IPS DF 19.7 (cell line): ENCODE measurements around the gene PPM1J.
A peak's percentile ranks its signal among the peaks of the same experiment; 100 is the strongest.

Experiments used
- DNase-seq: peaks from one replicate; pipeline ENCODE4 v3.0.0-alpha.2; 2013; ENCODE audit warnings: low read depth, low spot score

PPM1J gene

GRCh38 chr1:112687785-112688496 is 27.2 kb downstream of the PPM1J start:
- DNase-seq: no peak

GRCh38 chr1:112687361-112687760 is 27.8 kb downstream of the PPM1J start:
- no peak for DNase-seq

GRCh38 chr1:112686835-112687234 is 28.3 kb downstream of the PPM1J start:
- DNase-seq: no peak

- DNase-seq: no peak
These were observed 28.7 kb downstream of the PPM1J start for GRCh38 chr1:112686417-112686816.

- no peak for DNase-seq
These were observed 29.2 kb downstream of the PPM1J start for GRCh38 chr1:112685913-112686312.

- no peak for DNase-seq
These were observed 36.5 kb downstream of the PPM1J start for GRCh38 chr1:112678605-112679004.

- DNase-seq: no peak
These were observed 37.6 kb downstream of the PPM1J start for GRCh38 chr1:112677501-112677900.

GRCh38 chr1:112676543-112676942 is 38.6 kb downstream of the PPM1J start:
- no peak for DNase-seq

GRCh38 chr1:112675728-112676381 is 39.3 kb downstream of the PPM1J start:
- no peak for DNase-seq

- DNase-seq: no peak
These were observed 40.0 kb downstream of the PPM1J start for GRCh38 chr1:112674986-112675727.

GRCh38 chr1:112674440-112674985 is 40.6 kb downstream of the PPM1J start, which contains the start of gene MOV10:
Gene MOV10 (plus strand): TSS chr1:112674659. CDS start chr1:112674913, 254 bp downstream.
- peak; percentile 68 for DNase-seq

GRCh38 chr1:112673592-112674439 is 41.3 kb downstream of the PPM1J start:
- DNase-seq: no peak

GRCh38 chr1:112672842-112673241 is 42.3 kb downstream of the PPM1J start:
- DNase-seq: no peak

GRCh38 chr1:112672009-112672408 is 43.1 kb downstream of the PPM1J start:
- peak; percentile 54 for DNase-seq

- no peak for DNase-seq
These were observed 48.2 kb downstream of the PPM1J start for GRCh38 chr1:112666946-112667345.

- DNase-seq: no peak
These were observed 49.3 kb downstream of the PPM1J start for GRCh38 chr1:112665857-112666256.
